ENCODE measurements around the gene IFNK.

The IFNK gene

DNA sequence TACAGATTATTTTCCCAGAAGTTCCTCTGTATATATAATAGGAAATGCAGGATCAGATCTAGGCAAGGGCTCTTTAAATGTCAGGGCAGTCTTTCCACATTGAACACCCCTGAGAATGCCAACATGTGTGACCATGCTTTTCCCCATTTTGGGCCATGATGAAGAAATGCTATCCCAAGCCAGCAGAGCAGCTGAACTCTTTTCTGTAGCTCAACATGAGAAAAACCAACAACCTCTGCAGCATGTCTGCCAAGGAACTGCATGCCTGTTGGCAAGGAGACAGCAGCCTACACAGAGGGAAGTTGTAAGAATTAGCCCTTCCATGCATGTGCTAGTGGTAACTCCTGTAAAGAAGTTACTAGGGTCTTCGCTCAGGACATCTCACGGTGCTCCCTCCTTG, 9.5 kb upstream of the IFNK start:
- DNase-seq, result no peak

DNA sequence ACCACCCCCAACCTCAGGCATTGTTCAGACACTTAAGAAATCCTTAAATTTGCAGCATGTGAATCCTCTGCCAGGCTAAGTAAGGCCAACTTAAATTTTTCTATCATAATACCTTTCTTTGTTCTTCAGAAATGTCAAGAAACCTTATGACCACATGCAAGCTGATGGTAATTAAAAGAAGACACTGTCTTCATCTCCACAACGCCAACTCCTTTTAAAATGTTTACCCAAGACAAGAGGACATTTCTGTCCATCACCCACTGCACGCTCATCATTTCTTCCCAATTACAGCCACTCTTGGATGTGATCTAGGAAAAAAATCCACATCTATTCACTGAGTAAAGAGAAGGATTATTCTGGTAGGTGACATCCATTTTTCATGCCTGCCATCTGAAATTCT, 6.1 kb upstream of the IFNK start:
- no peak for DNase-seq

DNA sequence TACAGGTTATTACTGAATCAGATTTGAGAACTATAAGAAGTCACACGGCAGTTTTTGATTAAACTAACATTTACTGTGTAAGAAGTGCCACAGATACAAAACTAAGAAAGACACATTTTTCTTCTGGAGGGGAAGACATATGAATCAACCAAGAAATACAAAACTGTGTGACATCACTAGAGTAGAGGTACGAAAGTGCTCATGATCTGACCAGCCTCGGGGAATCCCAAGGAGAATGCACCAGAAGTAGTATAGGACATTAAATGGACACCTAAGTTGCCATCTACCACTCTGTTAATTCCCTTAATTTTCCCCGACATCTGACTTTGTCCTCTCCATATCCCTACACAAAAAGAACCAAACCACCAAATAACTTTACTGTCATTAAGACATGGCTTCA, 5.3 kb upstream of the IFNK start:
- no peak for DNase-seq

DNA sequence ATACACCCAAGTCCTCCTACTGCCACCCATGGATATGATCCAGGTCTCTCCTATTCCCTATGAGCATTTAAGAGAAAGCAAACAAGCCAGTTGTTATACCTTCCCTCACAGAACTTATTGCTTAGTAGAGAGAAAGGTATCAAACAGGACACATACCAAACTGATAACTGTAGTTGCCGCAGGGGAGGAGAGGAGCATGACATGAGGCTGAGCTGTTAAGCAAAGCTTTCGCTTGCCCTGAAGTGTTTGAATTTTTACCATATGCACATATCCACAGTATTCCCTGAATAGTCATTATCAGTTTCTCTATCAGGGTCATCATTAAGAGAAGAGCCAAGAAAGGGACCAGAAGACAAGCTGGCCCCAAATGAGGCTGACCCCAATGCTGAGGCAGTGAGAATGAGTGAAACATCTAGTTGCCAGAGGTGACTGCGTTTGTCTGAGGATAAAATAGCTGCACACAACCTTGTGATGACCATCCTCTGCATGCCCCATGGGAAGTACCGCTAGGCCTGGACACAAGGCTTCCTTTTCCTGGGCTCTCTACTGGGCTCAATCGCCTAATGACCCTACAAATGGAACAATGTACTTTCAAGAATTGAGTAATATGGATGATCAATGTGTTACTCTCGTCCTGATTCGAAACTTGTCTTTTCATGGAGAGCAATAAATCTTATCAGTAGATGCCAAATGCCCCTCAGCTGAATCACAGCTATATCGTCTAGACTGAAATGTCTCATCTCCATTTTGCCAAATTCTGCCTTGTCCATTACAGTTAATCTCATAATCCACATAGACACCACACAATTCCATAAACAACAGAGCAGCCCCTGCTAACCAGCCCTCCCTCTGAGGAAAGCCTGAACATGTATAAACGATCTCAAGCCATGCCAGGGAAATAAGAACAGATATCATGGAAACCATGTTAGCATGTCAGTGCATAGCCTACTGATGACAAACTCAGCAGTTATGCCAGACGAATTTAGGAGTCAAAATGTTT, 4.3 kb upstream of the IFNK start:
- DNase-seq, result no peak

DNA sequence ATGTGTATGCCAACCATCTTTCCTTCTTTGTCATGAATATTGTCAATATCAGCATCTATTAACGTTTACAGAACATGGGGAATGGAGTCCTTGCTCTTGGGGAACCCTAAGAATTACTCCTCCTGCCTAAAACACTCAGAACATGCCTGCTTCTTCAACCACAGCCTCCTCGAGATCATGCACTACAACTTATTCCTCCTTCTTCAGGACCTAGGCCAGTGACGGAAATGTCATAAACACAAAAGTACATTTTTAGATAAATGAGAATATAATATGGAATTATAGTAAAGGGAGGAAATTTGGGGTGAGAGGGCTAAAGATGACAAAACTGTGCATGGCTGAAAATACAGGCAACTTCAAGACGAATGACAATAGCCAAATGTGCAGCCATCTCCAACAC, 3.1 kb upstream of the IFNK start:
- DNase-seq, result no peak

DNA sequence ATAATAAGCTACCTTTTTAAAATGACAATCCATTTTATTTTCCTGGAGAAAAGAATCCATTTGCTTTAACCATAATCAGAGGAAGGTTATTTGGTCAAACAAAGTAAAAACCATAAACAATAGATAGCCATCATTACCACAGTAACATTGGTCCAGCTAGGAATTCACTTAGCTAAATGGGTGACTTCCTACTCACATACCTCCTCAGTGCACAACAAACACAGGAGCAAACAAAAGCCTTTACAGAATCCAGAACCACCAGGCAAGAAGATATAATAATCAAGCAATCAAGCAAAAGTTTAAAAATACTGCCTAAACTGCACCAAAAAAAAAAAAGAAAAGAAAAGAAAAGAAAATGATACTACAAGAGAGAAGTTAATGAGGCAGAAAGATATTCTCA, 949 bp upstream of the IFNK start:
- no peak for DNase-seq

DNA sequence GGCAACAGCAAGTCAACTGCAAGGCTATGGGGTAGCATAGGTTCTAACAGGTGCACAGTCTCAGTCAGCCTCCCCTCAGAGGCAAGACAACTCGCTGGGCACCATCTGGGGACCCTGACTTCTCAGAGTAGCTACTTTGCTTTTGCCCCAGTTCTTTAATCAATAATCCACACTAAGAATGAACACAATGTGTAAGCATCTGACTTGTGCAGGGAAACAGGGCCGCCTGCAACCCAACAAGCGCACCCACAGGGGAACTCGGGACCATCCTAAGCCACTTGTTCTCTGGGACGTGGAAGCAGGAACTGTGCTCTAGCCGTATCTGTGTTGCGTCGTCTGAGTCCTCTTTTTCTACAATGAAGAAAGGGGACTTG, 3.6 kb downstream of the IFNK start:
- no peak for DNase-seq

DNA sequence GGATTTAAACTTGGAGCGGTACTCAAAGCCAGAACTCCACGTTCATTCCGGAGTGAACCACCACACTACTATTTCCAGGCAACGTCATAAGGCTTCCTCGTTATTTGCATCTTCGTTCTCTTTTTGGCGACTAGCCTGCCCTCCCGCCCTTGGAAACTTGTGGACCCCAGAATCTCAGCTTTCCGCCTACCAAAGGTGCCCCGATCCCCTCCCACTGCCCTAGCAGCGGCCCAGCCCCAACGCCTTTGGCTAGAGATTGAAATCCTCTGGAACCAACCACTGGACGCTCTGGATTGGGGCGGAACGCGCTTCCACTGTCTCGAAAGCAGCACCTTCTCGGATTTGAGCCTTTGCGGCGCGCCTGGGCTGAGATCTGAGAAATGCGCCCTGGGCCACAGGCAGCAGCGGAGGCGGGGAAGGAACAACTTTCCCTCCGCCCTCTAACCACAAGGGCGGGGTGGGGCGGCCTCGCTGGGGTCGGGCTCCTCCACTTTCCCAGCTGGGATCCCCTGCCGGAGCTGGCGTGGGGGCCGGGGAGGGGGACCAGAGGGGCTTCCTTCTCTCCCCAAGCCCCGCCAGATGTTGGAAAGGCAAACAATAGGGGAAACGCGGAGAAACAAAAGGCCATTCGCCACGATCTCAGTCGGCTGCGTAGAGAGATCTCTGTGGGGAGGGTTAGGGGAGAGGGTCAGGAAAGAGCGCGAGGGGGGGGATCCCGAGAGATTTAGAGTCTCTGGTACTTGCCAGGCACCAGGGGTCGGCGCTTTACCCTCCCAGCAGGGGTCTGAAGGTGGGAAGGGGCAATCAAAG, 4.2 kb downstream of the IFNK start:
- no peak for DNase-seq

DNA sequence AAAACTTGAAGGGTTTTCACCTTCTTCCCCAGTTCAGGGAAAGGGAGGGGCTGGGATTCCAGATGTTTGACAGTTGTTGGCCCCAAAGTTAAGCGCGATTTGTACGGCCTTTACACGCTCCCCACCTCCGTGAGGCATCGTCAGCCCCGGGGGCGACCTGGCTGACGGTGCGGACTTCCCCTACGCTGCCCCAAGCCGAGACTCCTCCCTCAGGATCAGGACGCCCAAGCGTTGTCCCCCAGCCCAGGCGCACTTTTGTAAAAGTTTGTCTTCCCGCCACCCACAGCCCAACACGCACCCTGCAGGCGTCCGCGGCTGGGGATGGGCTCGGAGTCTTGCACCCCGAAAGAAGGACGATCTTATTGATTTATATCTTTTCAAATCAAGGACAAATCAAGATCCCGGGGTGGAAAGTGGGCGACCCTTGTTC, 4.8 kb downstream of the IFNK start:
- DNase-seq, result no peak

DNA sequence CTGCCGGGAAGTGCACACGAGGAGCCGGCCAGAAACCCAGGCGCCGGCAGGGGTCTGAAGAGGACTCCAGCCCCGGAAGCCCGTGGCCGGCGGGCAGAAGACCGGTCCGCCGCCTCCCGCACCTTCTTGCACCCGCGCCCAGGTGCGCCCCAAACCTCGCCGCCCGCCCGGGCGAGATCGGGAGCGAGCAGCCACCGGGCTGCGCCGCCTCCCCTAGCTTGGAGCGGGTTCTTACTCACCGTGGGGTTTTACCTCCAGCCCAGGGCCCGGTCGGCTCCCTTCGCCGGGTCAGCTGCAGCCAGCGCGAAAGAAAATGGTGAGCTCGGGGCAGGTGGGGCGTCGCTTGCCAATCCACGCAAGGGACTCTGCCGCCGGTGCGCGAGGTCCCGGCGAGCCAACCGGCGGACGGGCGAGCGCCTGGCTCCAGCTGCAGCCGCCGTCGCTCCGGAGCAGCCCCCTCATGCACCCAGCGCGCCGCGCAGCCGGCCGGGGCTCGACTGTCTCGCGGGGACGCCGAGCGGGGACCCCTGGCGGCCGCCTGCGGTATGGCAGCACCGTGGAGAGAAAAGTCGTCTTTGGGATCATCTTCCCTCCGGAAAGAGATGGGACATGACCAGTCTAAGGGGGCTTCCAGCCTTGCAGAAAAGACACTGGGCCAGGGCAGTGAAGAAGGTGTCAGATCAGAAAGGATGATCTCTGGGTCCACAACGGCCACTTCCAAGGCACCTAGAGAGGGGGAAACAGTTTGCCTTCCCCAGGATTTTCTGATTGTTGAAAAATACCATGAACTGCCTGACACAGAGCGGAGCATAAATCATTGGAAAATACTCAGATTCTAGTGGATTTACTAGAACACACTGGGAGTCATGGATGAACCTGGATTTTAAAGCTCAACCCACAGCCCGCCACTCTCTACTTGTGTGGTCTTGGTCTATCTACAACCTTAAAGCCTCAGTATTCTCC, 5.5 kb downstream of the IFNK start, which contains the start of gene MOB3B:
Gene MOB3B (minus strand): TSS at position 499 of the 963 bp plus-strand sequence. CDS start 74,264 bp downstream, outside the sequence.
- DNase-seq, result no peak

DNA sequence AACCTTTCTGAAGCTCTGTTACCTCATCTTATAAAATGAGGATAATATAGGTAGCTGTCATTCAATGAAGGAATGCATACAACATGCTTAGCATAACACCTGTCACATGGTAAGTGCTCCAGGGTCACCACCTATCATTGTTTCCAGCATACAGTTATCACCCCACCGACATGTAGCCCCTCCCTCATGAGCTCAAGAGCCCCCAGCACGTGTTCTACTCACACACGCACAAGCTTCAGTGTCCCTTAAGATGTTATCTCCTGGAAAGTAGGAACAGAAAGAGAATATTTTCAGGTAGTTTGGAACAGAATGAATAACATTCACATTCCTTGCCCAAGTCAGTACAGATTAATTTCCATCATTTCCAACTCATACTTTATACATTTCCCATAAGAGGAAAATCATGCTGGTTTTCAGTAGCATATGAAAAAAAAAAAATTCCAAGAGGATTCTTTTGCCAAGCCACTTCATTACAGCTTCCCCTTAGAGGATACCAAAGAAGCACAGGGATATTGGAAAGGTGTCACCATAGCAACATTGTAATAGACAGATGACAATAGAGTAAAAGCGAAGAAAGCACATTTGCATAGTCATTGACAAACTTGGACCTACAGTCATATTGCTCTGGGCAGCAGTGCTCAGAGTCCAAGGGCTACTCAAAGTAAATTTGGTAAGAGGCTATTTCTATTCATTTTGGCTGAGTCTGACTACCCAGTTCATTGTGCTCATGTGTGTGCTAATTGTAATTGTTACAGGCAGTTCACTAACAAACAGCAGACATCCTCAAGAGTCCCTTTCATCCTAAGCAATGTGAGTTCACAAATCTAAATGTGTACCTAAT, 7.0 kb downstream of the IFNK start:
- DNase-seq, result no peak

DNA sequence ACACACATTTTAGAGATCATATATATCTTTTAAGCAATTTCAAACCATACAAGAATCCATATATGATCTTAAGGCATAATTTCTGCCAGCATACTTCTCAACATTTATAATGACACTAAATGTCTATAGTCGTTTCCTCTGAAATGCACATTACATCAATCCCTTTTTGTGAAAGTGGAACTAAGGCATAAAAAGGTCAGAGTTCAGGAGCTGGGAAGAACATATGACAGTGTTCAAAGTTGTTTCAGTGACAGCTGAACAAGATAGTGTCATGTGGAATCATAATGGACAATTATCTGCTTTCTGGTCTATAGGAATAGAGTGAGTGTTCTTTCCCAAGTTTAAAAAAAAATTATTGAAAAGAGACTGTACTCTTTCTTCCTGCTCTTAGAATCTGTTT, 8.0 kb downstream of the IFNK start:
- no peak for DNase-seq

DNA sequence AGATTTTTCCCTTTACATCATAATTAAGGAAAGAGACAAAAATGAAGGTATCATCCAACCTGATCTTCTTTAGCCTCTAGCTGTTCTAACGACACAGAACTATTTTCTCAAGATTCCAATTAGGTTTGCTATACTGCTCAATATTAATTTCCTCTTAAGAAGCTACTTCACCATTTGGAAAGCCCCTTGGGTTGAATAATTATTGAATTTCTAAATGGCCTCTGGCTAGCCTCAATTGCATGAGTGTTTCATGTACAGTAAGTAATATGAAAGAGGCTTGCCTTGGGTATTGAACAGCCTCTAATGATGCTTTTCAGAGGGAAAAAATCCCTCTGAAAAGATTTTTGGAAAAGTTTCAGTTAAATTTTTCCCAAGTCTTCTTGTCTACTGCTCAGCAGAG, 9.2 kb downstream of the IFNK start:
- no peak for DNase-seq

DNA sequence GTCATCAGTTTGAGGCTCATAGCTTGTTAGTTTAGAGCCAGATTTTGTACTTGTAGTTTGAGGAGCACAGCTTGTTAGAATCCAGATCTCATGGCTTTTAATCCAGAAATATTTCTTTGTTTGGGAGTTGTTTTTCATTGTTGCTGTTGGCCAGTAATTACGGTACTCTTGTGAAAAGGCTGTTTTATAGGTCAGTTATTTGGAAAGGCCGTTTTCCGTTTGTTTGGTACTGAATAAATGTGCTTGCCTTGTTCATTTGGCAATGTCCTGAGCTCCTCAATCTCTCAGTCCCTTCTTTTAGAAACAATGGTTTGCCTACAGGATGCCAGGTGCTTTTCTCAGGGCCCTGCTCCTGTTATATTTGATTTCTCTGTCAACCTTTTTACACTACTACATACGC, 10.0 kb downstream of the IFNK start:
- DNase-seq, result no peak

DNA sequence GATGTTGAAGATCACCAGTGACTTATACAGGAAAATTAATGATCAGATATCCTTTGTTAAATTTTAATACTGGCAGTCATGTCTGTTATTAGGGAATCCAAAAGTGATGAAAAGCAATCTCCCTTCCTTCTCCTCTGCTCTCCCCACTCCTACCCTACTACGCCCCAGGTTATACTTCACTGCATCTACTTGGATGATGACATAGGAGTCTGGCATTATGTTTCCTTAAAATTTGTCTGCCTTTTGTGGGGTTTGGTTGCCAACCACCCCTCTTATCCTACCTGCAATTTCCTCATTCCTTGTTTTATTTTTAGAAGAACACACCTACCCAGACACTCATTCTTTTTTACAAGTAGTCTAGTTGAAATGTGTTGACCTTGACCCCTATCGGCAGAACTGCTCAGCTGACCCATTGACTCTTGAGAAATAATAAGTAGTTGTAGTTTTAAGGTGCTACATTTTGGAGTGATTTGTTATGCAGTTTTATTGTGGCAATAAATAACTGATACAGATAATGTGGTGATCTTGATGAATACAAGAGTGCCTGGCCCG, 10.6 kb downstream of the IFNK start:
- DNase-seq, result no peak

DNA sequence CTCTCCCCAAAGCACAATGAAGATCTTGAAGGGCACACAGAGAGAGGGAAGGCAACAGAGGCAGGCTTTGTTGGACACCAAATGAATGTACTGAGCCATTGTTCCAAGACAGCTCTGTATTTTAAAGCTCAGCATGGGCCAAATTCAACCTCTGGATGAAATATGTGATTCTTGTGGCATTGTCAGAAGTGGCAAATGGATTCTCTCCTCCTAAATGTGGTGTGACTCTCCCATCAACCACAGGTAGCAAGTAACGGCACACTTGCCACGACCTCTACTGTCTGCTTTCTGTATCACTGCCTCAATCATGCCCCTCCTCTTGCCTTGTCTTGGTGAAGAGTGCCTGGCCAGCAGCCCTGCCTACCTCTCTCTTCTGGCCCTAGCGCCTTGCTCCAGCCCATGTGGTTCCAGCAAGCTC, 11.6 kb downstream of the IFNK start:
- no peak for DNase-seq

DNA sequence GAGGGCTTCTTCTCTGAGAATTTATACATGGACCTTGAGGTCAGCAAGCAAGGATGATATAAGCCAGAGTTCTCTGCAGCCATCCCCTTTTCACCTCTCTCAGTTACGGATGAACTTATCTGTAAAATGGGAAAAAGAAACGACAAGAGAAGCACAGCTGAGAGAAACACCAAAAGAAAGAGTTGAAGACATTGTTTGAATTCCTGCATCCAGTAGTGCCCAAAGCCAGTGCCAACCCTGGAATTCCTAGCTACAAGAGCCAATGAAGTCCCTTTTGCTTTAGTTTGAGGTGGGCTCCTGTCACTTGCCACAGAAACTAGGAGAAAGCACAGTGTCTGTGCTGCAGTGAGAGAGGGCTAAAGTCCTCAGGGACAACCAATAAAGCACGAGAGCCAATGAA, 12.1 kb downstream of the IFNK start:
- DNase-seq, result no peak

DNA sequence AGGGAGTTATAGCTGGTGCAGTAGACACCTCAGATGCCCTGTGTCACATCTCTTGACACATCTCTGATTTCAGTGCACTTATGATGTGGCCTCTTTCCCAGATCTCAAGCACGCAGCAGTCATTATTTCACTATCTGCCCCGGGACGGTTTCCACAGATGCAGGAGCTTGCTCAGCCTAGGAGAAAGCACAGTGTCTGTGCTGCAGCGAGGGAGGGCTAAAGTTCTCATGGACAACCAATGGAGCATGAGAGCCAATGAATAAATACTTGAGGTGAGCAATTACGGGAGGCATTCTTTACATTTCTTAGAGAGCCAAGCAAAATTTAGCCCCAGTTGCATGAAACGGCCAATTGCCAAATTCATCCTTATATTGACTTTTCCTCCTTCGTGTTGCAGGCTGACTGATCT, 12.9 kb downstream of the IFNK start:
- no peak for DNase-seq

DNA sequence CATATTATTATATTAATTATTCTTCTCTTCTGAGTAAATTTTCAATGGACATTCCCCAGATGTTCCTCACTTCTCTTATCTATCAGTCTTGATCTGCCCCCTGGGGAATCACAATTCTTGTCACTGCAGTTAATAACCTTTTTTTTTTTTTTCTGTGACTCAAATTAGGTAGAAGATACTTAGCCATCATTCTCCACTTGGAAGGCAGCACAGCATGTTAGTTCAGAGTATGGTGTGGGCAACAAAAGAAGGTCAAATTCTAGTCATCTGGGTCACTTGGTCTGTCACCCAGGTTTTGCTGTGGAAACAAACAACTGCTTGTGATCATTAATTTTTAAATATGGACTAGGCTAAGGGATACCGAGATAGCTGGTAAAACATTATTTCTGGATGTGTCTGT, 13.7 kb downstream of the IFNK start:
- no peak for DNase-seq

DNA sequence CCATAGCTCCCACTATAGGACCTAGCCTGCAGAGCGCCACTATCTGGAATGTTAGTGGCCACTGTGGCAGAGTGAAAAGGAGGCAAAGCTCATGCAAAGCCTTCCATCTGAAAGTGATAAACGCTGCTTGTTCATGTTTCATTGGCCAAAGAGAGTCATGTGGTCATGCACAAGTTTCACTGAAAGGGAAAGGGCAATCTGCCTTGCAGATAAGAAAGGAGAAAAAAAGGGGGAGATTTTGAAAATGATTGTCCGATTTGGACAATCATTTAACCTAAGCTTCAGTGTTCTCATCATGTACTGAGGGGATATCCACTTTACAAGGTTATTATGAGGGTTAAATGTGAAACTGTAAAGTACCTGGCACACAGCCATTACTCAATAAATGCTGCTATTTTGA, 14.6 kb downstream of the IFNK start:
- DNase-seq, result no peak

Data from NCI-H524 treated with DMSO at 0.1 percent for 48 hours (cell line).